HEK293 (cell line): Measurements from ENCODE around the gene ARPC5.

Experiments
- CTCF ChIA-PET: fragments of 350-600 bp; formaldehyde crosslinking; extraction: SDS; loops from one replicate; lab custom pipeline; 2021; ENCODE audit warnings: antibody characterized with exemption; lab: Yijun Ruan, JAX
- POLR2A ChIA-PET: fragments of 300-600 bp; formaldehyde crosslinking; extraction: SDS; loops from one replicate; lab custom pipeline; 2020; ENCODE audit warnings: antibody characterized with exemption, inconsistent platforms; lab: Yijun Ruan, JAX
- H3K27ac ChIP-seq: fragments of 200-500 bp; sonication (Bioruptor generic); 2 replicates; pipeline ENCODE4 v1.5.1; 2014; ENCODE audit warnings: low read depth, low read length, control low read depth, inconsistent platforms; ENCODE audit errors: extremely low read depth
- H3K36me3 ChIP-seq, 2 experiments: fragments of 200-500 bp in 1 of 2; sonication (Bioruptor generic) in 1 of 2; 1 replicate in 1 of 2; 2 replicates in 1 of 2; pipeline ENCODE4 v1.5.1; 2014 to 2017; ENCODE audit warnings: inconsistent platforms in 2 of 2, low read length in 2 of 2; ENCODE audit not compliant: control insufficient read depth in 2 of 2, insufficient read depth in 1 of 2
- H3K4me1 ChIP-seq: fragments of 200-500 bp; sonication (Bioruptor generic); 2 replicates; pipeline ENCODE4 v1.5.1; 2014; ENCODE audit warnings: mild to moderate bottlenecking, low read length, inconsistent platforms; ENCODE audit not compliant: control insufficient read depth, insufficient read depth
- H3K4me3 ChIP-seq: 2 replicates; pipeline ENCODE4 v1.5.1; 2011; ENCODE audit warnings: low read depth, mild to moderate bottlenecking, control low read depth, low read length, moderate library complexity
- H3K9me3 ChIP-seq: fragments of 200-500 bp; sonication (Bioruptor generic); 2 replicates; pipeline ENCODE4 v1.5.1; 2014; ENCODE audit warnings: low read depth, low read length, inconsistent platforms; ENCODE audit not compliant: control insufficient read depth, insufficient read depth
- EGR2 ChIP-seq: fragments of 450-650 bp; formaldehyde crosslinking; IDR thresholded peaks from 2 replicates; pipeline ENCODE4 v1.5.1; 2016; ENCODE audit warnings: low read depth, missing biosample characterization, missing genetic modification characterization
- INSM2 ChIP-seq: fragments of 450-650 bp; formaldehyde crosslinking; IDR thresholded peaks from 2 replicates; pipeline ENCODE4 v1.5.1; 2016; ENCODE audit warnings: missing biosample characterization, missing genetic modification characterization
- KLF10 ChIP-seq: fragments of 450-650 bp; IDR thresholded peaks from 2 replicates; pipeline ENCODE4 v1.5.1; 2018; ENCODE audit warnings: missing biosample characterization, mild to moderate bottlenecking, missing genetic modification characterization
- RBAK ChIP-seq: fragments of 450-650 bp; formaldehyde crosslinking; IDR thresholded peaks from 2 replicates; pipeline ENCODE4 v1.5.1; 2016; ENCODE audit warnings: missing biosample characterization, missing genetic modification characterization
- ZBTB26 ChIP-seq: fragments of 450-650 bp; formaldehyde crosslinking; optimal IDR thresholded peaks from 2 replicates; pipeline ENCODE3; 2016; ENCODE audit warnings: missing biosample characterization, mild to moderate bottlenecking, missing genetic modification characterization
- ZNF211 ChIP-seq: fragments of 450-650 bp; formaldehyde crosslinking; IDR thresholded peaks from 2 replicates; pipeline ENCODE4 v1.5.1; 2016; ENCODE audit warnings: low read depth, missing biosample characterization, missing genetic modification characterization
- ZNF214 ChIP-seq: fragments of 450-650 bp; formaldehyde crosslinking; IDR thresholded peaks from 2 replicates; pipeline ENCODE4 v1.5.1; 2017; ENCODE audit warnings: missing biosample characterization, mild to moderate bottlenecking, missing genetic modification characterization, borderline replicate concordance
- ZNF426 ChIP-seq: fragments of 450-650 bp; formaldehyde crosslinking; IDR thresholded peaks from 2 replicates; pipeline ENCODE4 v1.5.1; 2017; ENCODE audit warnings: missing biosample characterization, missing genetic modification characterization, mild to moderate bottlenecking, inconsistent platforms, moderate library complexity
- ZNF473 ChIP-seq: fragments of 450-650 bp; formaldehyde crosslinking; IDR thresholded peaks from 2 replicates; pipeline ENCODE4 v1.5.1; 2017; ENCODE audit warnings: missing biosample characterization, missing genetic modification characterization
- ZNF529 ChIP-seq: fragments of 450-650 bp; formaldehyde crosslinking; IDR thresholded peaks from 2 replicates; pipeline ENCODE4 v1.5.1; 2017; ENCODE audit warnings: missing genetic modification characterization, missing biosample characterization; ENCODE audit not compliant: insufficient replicate concordance
- ZNF558 ChIP-seq: fragments of 450-650 bp; formaldehyde crosslinking; IDR thresholded peaks from 2 replicates; pipeline ENCODE4 v1.5.1; 2016; ENCODE audit warnings: missing biosample characterization, missing genetic modification characterization
- ZNF610 ChIP-seq: fragments of 450-650 bp; formaldehyde crosslinking; IDR thresholded peaks from 2 replicates; pipeline ENCODE4 v1.5.1; 2016; ENCODE audit warnings: missing biosample characterization, missing genetic modification characterization, borderline replicate concordance
- ZNF629 ChIP-seq: fragments of 450-650 bp; formaldehyde crosslinking; IDR thresholded peaks from 2 replicates; pipeline ENCODE4 v1.5.1; 2017; ENCODE audit warnings: missing biosample characterization, missing genetic modification characterization
- ZNF670 ChIP-seq: fragments of 450-650 bp; formaldehyde crosslinking; IDR thresholded peaks from 2 replicates; pipeline ENCODE4 v1.5.1; 2016; ENCODE audit warnings: missing biosample characterization, missing genetic modification characterization, low read depth
- ZNF747 ChIP-seq: fragments of 450-650 bp; formaldehyde crosslinking; IDR thresholded peaks from 2 replicates; pipeline ENCODE4 v1.5.1; 2016; ENCODE audit warnings: missing biosample characterization, missing genetic modification characterization
- ZNF830 ChIP-seq: fragments of 450-650 bp; IDR thresholded peaks from 2 replicates; pipeline ENCODE4 v1.5.0; 2018; ENCODE audit warnings: missing biosample characterization, missing genetic modification characterization, low read depth, mild to moderate bottlenecking, moderate library complexity
- ZNF837 ChIP-seq: fragments of 450-650 bp; formaldehyde crosslinking; IDR thresholded peaks from 2 replicates; pipeline ENCODE4 v1.5.1; 2016; ENCODE audit warnings: missing biosample characterization, missing genetic modification characterization
- TF ChIP-seq, protein P1 (sequence below): fragments of 450-650 bp; formaldehyde crosslinking; IDR thresholded peaks from 2 replicates; pipeline ENCODE4 v1.5.1; 2016; ENCODE audit warnings: missing biosample characterization, missing genetic modification characterization

The ARPC5 gene

DNA sequence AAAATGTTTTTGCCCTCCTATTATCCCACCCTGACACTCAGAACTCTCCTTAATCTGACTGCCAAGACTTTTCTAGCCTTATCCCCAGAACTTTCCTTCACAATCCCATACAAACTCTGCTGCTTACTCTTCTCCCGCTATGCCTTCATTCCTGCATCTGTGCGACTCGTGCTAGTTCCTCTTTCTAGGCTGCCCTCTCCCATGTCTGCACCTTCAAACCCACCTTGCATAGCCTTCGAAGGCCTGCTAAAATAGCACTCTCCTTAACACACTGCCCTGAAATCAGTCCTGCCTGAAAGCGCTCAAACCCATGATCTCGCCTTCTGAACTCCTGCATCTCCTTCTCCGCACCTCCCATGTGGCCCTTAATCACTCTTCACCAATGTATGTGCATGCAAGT, 42.9 kb downstream of the ARPC5 start:
- ChIA-PET POLR2A (no interaction called here), CTCF (interaction anchor here (0.6 kb wide), 1 partner anchor 25 kb away, joined by 4 read pairs; no protein-coding TSS in a partner anchor)
- H3K4me1 ChIP-seq = no peaks in the 10 kb centered on the region

GRCh38 chr1:183590244-183591191, 45.1 kb downstream of the ARPC5 start, which contains the start of gene NCF2:
NCF2 (minus strand) TSS chr1:183590459; CDS start chr1:183590329, 130 bp downstream.
- Histone ChIP-seq H3K36me3 (no peaks in the 10 kb centered on the region), H3K4me3 (no peak within 1 kb of the TSS), H3K4me1 (no peaks in the 10 kb centered on the region), H3K9me3 (no peaks in the 10 kb centered on the region), H3K27ac (no peak within 1 kb of the TSS)
- ChIA-PET CTCF (interaction anchor here (0.7 to 1.0 kb wide), 2 partner anchors 8 to 313 kb away, joined by 4 read pairs; no protein-coding TSS in a partner anchor), POLR2A (no interaction called here)
- TF ChIP-seq ZNF629 (tag by site-specific recombination) (no peak), ZNF610 (tag by site-specific recombination) (no peak), KLF10 (tag by site-specific recombination) (no peak), ZNF670 (no peak), ZNF473 (tag by site-specific recombination) (no peak), ZNF558 (no peak), ZNF529 (no peak), ZNF837 (tag by site-specific recombination) (no peak), ZNF830 (tag by site-specific recombination) (no peak), ZNF211 (tag by site-specific recombination) (no peak), ZNF214 (no peak), EGR2 (tag by site-specific recombination) (no peak), ZNF426 (tag by site-specific recombination) (no peak)

More for the DNA sequence above, 42.9 kb downstream of the ARPC5 start:
- TF ChIP-seq, protein P1, sequence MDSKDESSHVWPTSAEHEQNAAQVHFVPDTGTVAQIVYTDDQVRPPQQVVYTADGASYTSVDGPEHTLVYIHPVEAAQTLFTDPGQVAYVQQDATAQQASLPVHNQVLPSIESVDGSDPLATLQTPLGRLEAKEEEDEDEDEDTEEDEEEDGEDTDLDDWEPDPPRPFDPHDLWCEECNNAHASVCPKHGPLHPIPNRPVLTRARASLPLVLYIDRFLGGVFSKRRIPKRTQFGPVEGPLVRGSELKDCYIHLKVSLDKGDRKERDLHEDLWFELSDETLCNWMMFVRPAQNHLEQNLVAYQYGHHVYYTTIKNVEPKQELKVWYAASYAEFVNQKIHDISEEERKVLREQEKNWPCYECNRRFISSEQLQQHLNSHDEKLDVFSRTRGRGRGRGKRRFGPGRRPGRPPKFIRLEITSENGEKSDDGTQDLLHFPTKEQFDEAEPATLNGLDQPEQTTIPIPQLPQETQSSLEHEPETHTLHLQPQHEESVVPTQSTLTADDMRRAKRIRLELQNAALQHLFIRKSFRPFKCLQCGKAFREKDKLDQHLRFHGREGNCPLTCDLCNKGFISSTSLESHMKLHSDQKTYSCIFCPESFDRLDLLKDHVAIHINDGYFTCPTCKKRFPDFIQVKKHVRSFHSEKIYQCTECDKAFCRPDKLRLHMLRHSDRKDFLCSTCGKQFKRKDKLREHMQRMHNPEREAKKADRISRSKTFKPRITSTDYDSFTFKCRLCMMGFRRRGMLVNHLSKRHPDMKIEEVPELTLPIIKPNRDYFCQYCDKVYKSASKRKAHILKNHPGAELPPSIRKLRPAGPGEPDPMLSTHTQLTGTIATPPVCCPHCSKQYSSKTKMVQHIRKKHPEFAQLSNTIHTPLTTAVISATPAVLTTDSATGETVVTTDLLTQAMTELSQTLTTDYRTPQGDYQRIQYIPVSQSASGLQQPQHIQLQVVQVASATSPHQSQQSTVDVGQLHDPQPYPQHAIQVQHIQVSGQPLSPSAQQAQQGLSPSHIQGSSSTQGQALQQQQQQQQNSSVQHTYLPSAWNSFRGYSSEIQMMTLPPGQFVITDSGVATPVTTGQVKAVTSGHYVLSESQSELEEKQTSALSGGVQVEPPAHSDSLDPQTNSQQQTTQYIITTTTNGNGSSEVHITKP (tag by site-specific recombination) = no peak
- TF ChIP-seq INSM2 (tag by site-specific recombination) = no peak
- TF ChIP-seq ZNF214 = no peak
- TF ChIP-seq ZNF747 = no peak
- TF ChIP-seq RBAK (tag by site-specific recombination) = no peak
- no peak for TF ChIP-seq ZBTB26 (tag by site-specific recombination)
- Histone ChIP-seq H3K9me3 (no peaks in the 10 kb centered on the region), H3K36me3 (no peaks in the 10 kb centered on the region), H3K27ac (no peak overlapping the region), H3K4me3 (no peak overlapping the region)
